ENCODE measurements around the gene ZNF528.

The ZNF528 gene

GRCh38 chr19:52464798-52465470 lies 67.3 kb downstream of the ZNF528 start:
- no peaks in the 10 kb centered on the region for H3K27me3 Mint-ChIP-seq
- H3K4me1 Mint-ChIP-seq = no peaks in the 10 kb centered on the region
- no peak overlapping the region for H3K4me3 Mint-ChIP-seq
- peaks cover 22% of the 10 kb centered on the region for H3K9me3 Mint-ChIP-seq
- ATAC-seq (ENCODE audit: low read depth) = no peak
- H3K27ac Mint-ChIP-seq = no peak overlapping the region
- DNase-seq (ENCODE audit: low spot score in 2 of 2) = no peak
- H3K36me3 Mint-ChIP-seq = peaks cover 19% of the 10 kb centered on the region

Data from memory B cell (primary cell).